ENCODE results near the gene APOL3.
"Not testable (repeated sequence)": the region's sequence is repeated elsewhere in the genome, so short reads cannot be mapped to it uniquely, and the experiment has no call there.

- not testable (repeated sequence) for TF ChIP-seq POLR2A (IDR thresholded peaks at IDR 0.05; ENCODE audit: low read length); GATA1 (IDR thresholded peaks at IDR 0.05; ENCODE audit: low read depth, low read length)
Measured at GRCh38 chr22:36187862-36188261, 27.3 kb upstream of the APOL3 start.
